T47D (cell line): ENCODE results near the gene ZNF561.
"Not testable (repeated sequence)": the region's sequence is repeated elsewhere in the genome, so short reads cannot be mapped to it uniquely, and the experiment has no call there.

Source experiments
- DNase-seq, 2 experiments: peaks; one replicate each; pipeline versions ENCODE4 v3.0.0 to v3.0.0-alpha.2; 2011 to 2012; ENCODE audit warnings: low read depth in 1 of 2, low spot score in 1 of 2
- JUND ChIP-seq: IDR thresholded peaks from 2 replicates; pipeline ENCODE4 v1.6.1; 2012; ENCODE audit warnings: low read depth
- in situ Hi-C: cut with HindIII; loops from 2 replicates; pipeline ENCODE4 v1.10.0; 2016; ENCODE audit warnings: low sequenced_read_pairs, low pct_unique_long_range_greater_than_20kb

Gene ZNF561

GRCh38 chr19:9621156-9622037, at the start of gene ZNF561:
Gene ZNF561, minus strand, starts transcription at chr19:9621232. Its CDS starts 1,776 bp downstream, at chr19:9619456.
- in situ Hi-C loops: no loop called here
- DNase-seq: peak; percentile 16 to 86
- TF ChIP-seq JUND: no peak

- DNase-seq: no peak
- TF ChIP-seq JUND: no peak
- in situ Hi-C loops: no loop called here
Observed at GRCh38 chr19:9668544-9668943, 47.5 kb upstream of the ZNF561 start.

- no peak for TF ChIP-seq JUND
- peak in 1 of 2 experiments; percentile 28 for DNase-seq
- in situ Hi-C loops: no loop called here
Observed at GRCh38 chr19:9667898-9668297, 46.9 kb upstream of the ZNF561 start.

GRCh38 chr19:9658769-9659168, 37.7 kb upstream of the ZNF561 start:
- in situ Hi-C loops: no loop called here

GRCh38 chr19:9653066-9653555, 32.1 kb upstream of the ZNF561 start:
- in situ Hi-C loops, DNase-seq: not testable (repeated sequence)

More at GRCh38 chr19:9658769-9659168, 37.7 kb upstream of the ZNF561 start:
- TF ChIP-seq JUND: no peak
- no peak for DNase-seq

- in situ Hi-C loops, DNase-seq: not testable (repeated sequence)
Observed at GRCh38 chr19:9651464-9651863, 30.4 kb upstream of the ZNF561 start.

- no peak for DNase-seq
- in situ Hi-C loops: no loop called here
- TF ChIP-seq JUND: no peak
Observed at GRCh38 chr19:9650345-9650744, 29.3 kb upstream of the ZNF561 start.

GRCh38 chr19:9645472-9645871, 24.4 kb upstream of the ZNF561 start:
- DNase-seq: peak in 1 of 2 experiments; percentile 16
- no peak for TF ChIP-seq JUND
- in situ Hi-C loops: no loop called here

- no peak for DNase-seq
- TF ChIP-seq JUND: no peak
- in situ Hi-C loops: no loop called here
Observed at GRCh38 chr19:9644472-9644871, 23.4 kb upstream of the ZNF561 start.

- TF ChIP-seq JUND: no peak
- DNase-seq: no peak
- in situ Hi-C loops: no loop called here
Observed at GRCh38 chr19:9641810-9642209, 20.8 kb upstream of the ZNF561 start.

GRCh38 chr19:9640956-9641355, 19.9 kb upstream of the ZNF561 start:
- TF ChIP-seq JUND: no peak
- DNase-seq: peak in 1 of 2 experiments; percentile 81
- in situ Hi-C loops: no loop called here

- DNase-seq: no peak
- in situ Hi-C loops: no loop called here
- no peak for TF ChIP-seq JUND
Observed at GRCh38 chr19:9636018-9636417, 15.0 kb upstream of the ZNF561 start.

- in situ Hi-C loops: no loop called here
- TF ChIP-seq JUND: no peak
Observed at GRCh38 chr19:9627856-9628255, 6.8 kb upstream of the ZNF561 start.

GRCh38 chr19:9622531-9622930, 1.5 kb upstream of the ZNF561 start:
- in situ Hi-C loops: no loop called here
- no peak for TF ChIP-seq JUND
- peak in 1 of 2 experiments; percentile 42 for DNase-seq

More at GRCh38 chr19:9627856-9628255, 6.8 kb upstream of the ZNF561 start:
- DNase-seq: no peak
